ENCODE data around the gene SNX24. TPM values are rescaled to one million over a fixed set of nuclear protein-coding genes. Genes with fewer than 3 reads are reported as not detected.

The SNX24 gene
- total RNA-seq: 10 to 100 TPM in 1 of 2 donors, 1 to 10 TPM in 1; 9.8 to 13.3 TPM

GRCh38 chr5:122845229-122846050 is at the start of gene SNX24:
TSS of gene SNX24 (plus strand) at chr5:122845613. CDS start at chr5:122845634, 21 bp downstream.
- peak; percentile 71 for DNase-seq (ENCODE audit: low spot score)
- Histone ChIP-seq H3K4me1 (replicated peaks) (no peaks in the 10 kb centered on the region), H3K9me3 (no peaks in the 10 kb centered on the region), H3K36me3 (no peaks in the 10 kb centered on the region), H3K27ac (peak within 1 kb of the TSS; percentile 81 to 90), H3K27me3 (replicated peaks; ENCODE audit: insufficient read depth) (no peaks in the 10 kb centered on the region), H3K4me3 (peak within 1 kb of the TSS; percentile 90 to 94)
- TF ChIP-seq POLR2AphosphoS5 (IDR thresholded peaks at IDR 0.05) (peak; percentile 16), POLR2A (IDR thresholded peaks at IDR 0.05) (peak; percentile 9), CTCF (IDR thresholded peaks at IDR 0.05) (peak in 1 of 4 experiments; percentile 3)
- intact Hi-C loops (cut with DNase I): loop anchor here (10.0 kb wide), 2 partner anchors 189 to 239 kb away; partner anchors contain the start of genes PPIC and PRDM6
- under 1% methylated on average over 70 of the region's 92 CpGs for WGBS

GRCh38 chr5:122805481-122805880 is 39.9 kb upstream of the SNX24 start:
- no peaks in the 10 kb centered on the region for H3K9me3 ChIP-seq
- intact Hi-C loops (cut with DNase I): no loop called here
- 96% methylated on average over 2 of the region's 2 CpGs for WGBS
- no peaks in the 10 kb centered on the region for H3K27me3 ChIP-seq (replicated peaks; ENCODE audit: insufficient read depth)
- DNase-seq (ENCODE audit: low spot score): no peak
- H3K27ac ChIP-seq: no peak overlapping the region
- H3K4me1 ChIP-seq (replicated peaks): no peaks in the 10 kb centered on the region
- H3K4me3 ChIP-seq: no peak overlapping the region
- TF ChIP-seq POLR2AphosphoS5 (IDR thresholded peaks at IDR 0.05) (no peak), CTCF (IDR thresholded peaks at IDR 0.05) (no peak), POLR2A (IDR thresholded peaks at IDR 0.05) (no peak)
- H3K36me3 ChIP-seq: no peaks in the 10 kb centered on the region

- no peaks in the 10 kb centered on the region for H3K9me3 ChIP-seq
- 83% methylated on average over 2 of the region's 2 CpGs for WGBS
- no peak overlapping the region for H3K27ac ChIP-seq
- no peaks in the 10 kb centered on the region for H3K4me1 ChIP-seq (replicated peaks)
- no peaks in the 10 kb centered on the region for H3K36me3 ChIP-seq
- H3K27me3 ChIP-seq (replicated peaks; ENCODE audit: insufficient read depth): no peaks in the 10 kb centered on the region
- no peak for TF ChIP-seq POLR2AphosphoS5 (IDR thresholded peaks at IDR 0.05)
- DNase-seq (ENCODE audit: low spot score): no peak
- H3K4me3 ChIP-seq: no peak overlapping the region
- intact Hi-C loops (cut with DNase I): no loop called here
These were observed 35.0 kb upstream of the SNX24 start for GRCh38 chr5:122810405-122810804.

GRCh38 chr5:122815218-122815767 is 30.1 kb upstream of the SNX24 start:
- Histone ChIP-seq H3K27me3 (replicated peaks; ENCODE audit: insufficient read depth) (no peaks in the 10 kb centered on the region), H3K9me3 (no peaks in the 10 kb centered on the region), H3K27ac (no peak overlapping the region), H3K36me3 (no peaks in the 10 kb centered on the region), H3K4me1 (replicated peaks) (no peaks in the 10 kb centered on the region), H3K4me3 (no peak overlapping the region)
- WGBS: 95% methylated on average over 3 of the region's 3 CpGs
- intact Hi-C loops (cut with DNase I): no loop called here
- TF ChIP-seq CTCF (IDR thresholded peaks at IDR 0.05) (no peak), POLR2AphosphoS5 (IDR thresholded peaks at IDR 0.05) (no peak), POLR2A (IDR thresholded peaks at IDR 0.05) (no peak)
- no peak for DNase-seq (ENCODE audit: low spot score)

- no peaks in the 10 kb centered on the region for H3K9me3 ChIP-seq
- no peak overlapping the region for H3K27ac ChIP-seq
- WGBS: 62% methylated on average over 5 of the region's 5 CpGs
- no peak overlapping the region for H3K4me3 ChIP-seq
- no peaks in the 10 kb centered on the region for H3K27me3 ChIP-seq (replicated peaks; ENCODE audit: insufficient read depth)
- no peaks in the 10 kb centered on the region for H3K4me1 ChIP-seq (replicated peaks)
- intact Hi-C loops (cut with DNase I): no loop called here
- H3K36me3 ChIP-seq: no peaks in the 10 kb centered on the region
- TF ChIP-seq POLR2AphosphoS5 (IDR thresholded peaks at IDR 0.05) (no peak), CTCF (IDR thresholded peaks at IDR 0.05) (no peak), POLR2A (IDR thresholded peaks at IDR 0.05) (no peak)
- no peak for DNase-seq (ENCODE audit: low spot score)
These were observed 28.7 kb upstream of the SNX24 start for GRCh38 chr5:122816756-122817155.
